Measurements from ENCODE around the gene SH3BGRL2.
"Not testable (repeated sequence)": the region's sequence is repeated elsewhere in the genome, so short reads cannot be mapped to it uniquely, and the experiment has no call there.

SH3BGRL2 gene

DNA sequence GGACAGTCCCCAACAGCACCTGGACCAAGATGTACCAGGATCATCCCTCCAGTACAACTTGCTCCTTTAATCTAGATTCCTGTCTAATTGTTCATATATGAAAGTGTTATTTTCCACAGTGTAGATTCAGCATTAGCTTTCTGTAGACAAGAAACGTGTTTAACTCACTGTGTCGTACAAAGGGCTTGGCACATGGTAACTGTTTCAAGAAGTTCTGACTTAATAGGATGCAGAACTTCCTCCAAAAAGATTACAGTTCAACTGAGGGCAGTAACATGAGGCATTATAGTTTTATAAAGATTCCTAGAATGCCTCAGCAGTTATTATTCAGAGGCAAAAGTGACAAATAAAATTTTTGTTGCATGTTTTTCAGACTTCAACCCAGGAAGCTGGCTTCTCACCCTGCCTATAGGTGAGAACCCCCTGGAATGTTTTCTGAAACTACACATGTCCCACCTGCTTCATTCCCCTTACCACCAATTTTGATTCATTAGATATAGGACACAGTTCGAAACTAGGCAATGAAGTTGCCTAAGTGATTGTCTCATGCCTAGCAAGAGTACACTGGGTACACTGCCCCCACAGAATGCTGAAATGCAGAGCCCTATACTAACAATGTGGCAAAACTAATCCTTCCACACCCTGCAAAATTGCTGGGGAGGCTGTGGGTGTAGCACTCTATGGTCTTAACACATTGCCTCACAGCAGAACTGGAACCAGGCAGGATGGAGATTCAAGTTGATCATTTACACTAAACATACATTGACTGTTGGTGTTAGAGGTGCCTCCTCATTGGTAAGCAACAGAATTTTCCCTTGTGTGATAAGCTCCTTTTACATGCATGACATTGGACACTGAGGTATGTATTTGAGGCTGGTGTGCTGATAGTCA, 22.6 kb upstream of the SH3BGRL2 start:
- Mint-ChIP-seq H3K4me3 (no peak overlapping the region), H3K27ac (no peak overlapping the region), H3K27me3 (no peaks in the 10 kb centered on the region), H3K4me1 (no peaks in the 10 kb centered on the region), H3K9me3 (no peaks in the 10 kb centered on the region), H3K36me3 (no peaks in the 10 kb centered on the region)
- CTCF ChIA-PET, result no interaction called here
- no peak for DNase-seq

DNA sequence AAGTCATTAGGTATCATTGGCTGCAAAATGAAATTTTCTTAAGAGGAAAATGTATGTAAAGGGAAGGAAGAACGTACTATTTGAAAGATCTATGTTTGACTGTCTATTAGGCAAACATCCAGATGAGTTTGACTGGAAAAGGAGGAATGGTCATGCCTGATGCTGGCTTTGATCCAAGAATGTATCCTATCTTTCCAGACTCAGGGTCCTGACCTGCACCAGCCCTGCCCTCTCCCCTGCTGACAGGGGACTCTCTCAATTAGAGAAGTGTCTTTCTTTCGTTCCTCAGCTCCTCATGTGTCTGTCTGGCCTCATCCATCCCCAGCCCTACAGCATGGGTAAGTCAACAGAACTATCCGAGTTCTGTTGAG, 21.9 kb upstream of the SH3BGRL2 start:
- H3K27ac Mint-ChIP-seq, result no peak overlapping the region

DNA sequence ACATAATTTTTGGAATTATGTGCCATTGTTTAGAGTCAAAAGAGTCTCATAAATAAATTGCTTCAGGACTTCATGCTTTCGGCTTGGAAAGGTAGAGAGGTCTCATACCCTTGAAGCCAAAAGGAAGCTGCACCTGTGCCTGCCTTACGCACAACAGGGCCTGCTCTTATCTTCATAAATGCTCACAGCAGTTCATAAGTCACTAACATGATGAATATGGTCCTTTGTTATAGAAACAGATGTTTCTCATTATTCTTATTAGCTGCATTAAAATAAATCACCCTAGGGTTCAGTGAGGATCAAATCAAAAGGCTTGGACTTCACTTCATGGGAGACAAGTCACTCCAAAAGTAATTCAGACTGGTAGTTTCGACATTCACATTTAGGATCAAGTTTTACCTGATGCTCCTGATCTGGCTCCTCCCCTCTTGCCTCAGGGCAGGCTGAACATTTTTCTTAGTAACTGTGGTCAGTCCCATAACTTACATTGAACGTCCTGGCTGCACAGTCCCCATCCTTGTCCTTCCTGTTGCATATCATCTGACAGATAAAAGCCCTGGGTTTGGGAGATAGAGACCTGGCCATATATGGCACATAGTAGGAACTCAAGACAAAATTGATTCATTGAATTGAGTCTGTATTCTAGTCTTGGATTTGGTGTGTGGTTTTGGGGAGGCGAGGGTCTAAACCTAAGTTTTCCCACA, 20.7 kb upstream of the SH3BGRL2 start:
- H3K36me3 Mint-ChIP-seq, result no peaks in the 10 kb centered on the region
- H3K4me1 Mint-ChIP-seq, result no peaks in the 10 kb centered on the region
- no peak for DNase-seq
- no peaks in the 10 kb centered on the region for H3K9me3 Mint-ChIP-seq
- H3K27ac Mint-ChIP-seq, result no peak overlapping the region
- CTCF ChIA-PET, result no interaction called here
- H3K4me3 Mint-ChIP-seq, result no peak overlapping the region
- H3K27me3 Mint-ChIP-seq, result no peaks in the 10 kb centered on the region

More for the DNA sequence above, 21.9 kb upstream of the SH3BGRL2 start:
- H3K4me3 Mint-ChIP-seq, result no peak overlapping the region
- DNase-seq, result no peak
- no peaks in the 10 kb centered on the region for H3K27me3 Mint-ChIP-seq
- H3K9me3 Mint-ChIP-seq, result no peaks in the 10 kb centered on the region
- no peaks in the 10 kb centered on the region for H3K4me1 Mint-ChIP-seq
- CTCF ChIA-PET, result no interaction called here
- no peaks in the 10 kb centered on the region for H3K36me3 Mint-ChIP-seq

- CTCF ChIA-PET, result no interaction called here
- no peaks in the 10 kb centered on the region for H3K36me3 Mint-ChIP-seq
Measured at GRCh38 chr6:79612457-79612856, 18.7 kb upstream of the SH3BGRL2 start.

DNA sequence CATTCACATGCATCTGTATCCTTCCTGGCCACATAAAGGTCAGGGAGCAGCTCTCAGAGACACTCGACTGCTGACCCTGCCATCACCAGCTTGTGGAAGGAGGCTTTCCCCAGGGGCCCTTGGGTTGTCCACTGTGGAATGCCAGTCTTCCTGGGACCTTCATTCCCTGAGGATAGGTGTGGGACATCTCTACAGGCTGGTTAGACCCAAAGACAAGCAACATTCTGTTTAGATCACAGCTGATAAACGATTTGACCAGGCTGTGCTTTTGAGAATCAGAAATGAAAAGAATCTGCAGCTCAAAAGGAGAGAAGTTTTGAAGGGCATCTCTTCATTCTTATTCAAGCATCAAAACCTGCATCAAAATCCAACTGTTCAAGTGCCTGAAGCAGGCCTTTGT, 18.2 kb upstream of the SH3BGRL2 start:
- H3K36me3 Mint-ChIP-seq, result no peaks in the 10 kb centered on the region
- no peaks in the 10 kb centered on the region for H3K4me1 Mint-ChIP-seq
- no peak for DNase-seq
- CTCF ChIA-PET, result no interaction called here
- peaks cover 5% of the 10 kb centered on the region for H3K27me3 Mint-ChIP-seq
- no peak overlapping the region for H3K27ac Mint-ChIP-seq
- H3K4me3 Mint-ChIP-seq, result no peak overlapping the region
- H3K9me3 Mint-ChIP-seq, result no peaks in the 10 kb centered on the region

More at GRCh38 chr6:79612457-79612856, 18.7 kb upstream of the SH3BGRL2 start:
- no peak overlapping the region for H3K4me3 Mint-ChIP-seq
- no peaks in the 10 kb centered on the region for H3K4me1 Mint-ChIP-seq
- no peak for DNase-seq
- no peaks in the 10 kb centered on the region for H3K9me3 Mint-ChIP-seq
- H3K27me3 Mint-ChIP-seq, result peaks cover 5% of the 10 kb centered on the region
- no peak overlapping the region for H3K27ac Mint-ChIP-seq

GRCh38 chr6:79613912-79614311, 17.2 kb upstream of the SH3BGRL2 start:
- no peak for DNase-seq
- no peak overlapping the region for H3K27ac Mint-ChIP-seq
- no peaks in the 10 kb centered on the region for H3K9me3 Mint-ChIP-seq
- H3K36me3 Mint-ChIP-seq, result no peaks in the 10 kb centered on the region
- no peaks in the 10 kb centered on the region for H3K4me1 Mint-ChIP-seq
- CTCF ChIA-PET, result no interaction called here
- H3K27me3 Mint-ChIP-seq, result peaks cover 5% of the 10 kb centered on the region
- H3K4me3 Mint-ChIP-seq, result no peak overlapping the region

GRCh38 chr6:79614326-79615305, 16.5 kb upstream of the SH3BGRL2 start:
- no peaks in the 10 kb centered on the region for H3K4me1 Mint-ChIP-seq
- CTCF ChIA-PET, result no interaction called here
- H3K4me3 Mint-ChIP-seq, result no peak overlapping the region
- no peaks in the 10 kb centered on the region for H3K36me3 Mint-ChIP-seq
- no peaks in the 10 kb centered on the region for H3K9me3 Mint-ChIP-seq
- peaks cover 5% of the 10 kb centered on the region for H3K27me3 Mint-ChIP-seq
- no peak overlapping the region for H3K27ac Mint-ChIP-seq
- DNase-seq, result no peak

GRCh38 chr6:79617518-79617941, 13.6 kb upstream of the SH3BGRL2 start:
- H3K27ac Mint-ChIP-seq, result no peak overlapping the region
- H3K4me3 Mint-ChIP-seq, result no peak overlapping the region
- H3K4me1 Mint-ChIP-seq, result no peaks in the 10 kb centered on the region
- H3K27me3 Mint-ChIP-seq, result peaks cover 5% of the 10 kb centered on the region
- no peak for DNase-seq
- no peaks in the 10 kb centered on the region for H3K36me3 Mint-ChIP-seq
- CTCF ChIA-PET, result no interaction called here
- no peaks in the 10 kb centered on the region for H3K9me3 Mint-ChIP-seq

DNA sequence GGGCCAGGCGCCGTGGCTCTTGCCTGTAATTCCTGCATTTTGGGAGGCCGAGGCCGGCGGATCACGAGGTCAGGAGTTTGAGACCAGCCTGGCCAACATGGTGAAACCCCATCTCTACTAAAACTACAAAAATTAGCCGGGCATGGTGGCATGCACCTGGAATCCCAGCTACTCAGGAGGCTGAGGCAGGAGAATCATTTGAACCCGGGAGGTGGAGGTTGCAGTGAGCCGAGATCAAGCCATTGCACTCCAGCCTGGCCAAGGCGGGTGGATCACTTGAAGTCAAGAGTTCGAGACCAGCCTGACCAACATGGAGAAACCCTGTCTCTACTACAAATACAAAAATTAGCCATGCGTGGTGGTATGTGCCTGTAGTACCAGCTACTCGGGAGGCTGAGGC, 12.7 kb upstream of the SH3BGRL2 start:
- H3K4me1 Mint-ChIP-seq, H3K27ac Mint-ChIP-seq, H3K4me3 Mint-ChIP-seq, DNase-seq, CTCF ChIA-PET, H3K27me3 Mint-ChIP-seq, H3K36me3 Mint-ChIP-seq, H3K9me3 Mint-ChIP-seq: not testable (repeated sequence)

DNA sequence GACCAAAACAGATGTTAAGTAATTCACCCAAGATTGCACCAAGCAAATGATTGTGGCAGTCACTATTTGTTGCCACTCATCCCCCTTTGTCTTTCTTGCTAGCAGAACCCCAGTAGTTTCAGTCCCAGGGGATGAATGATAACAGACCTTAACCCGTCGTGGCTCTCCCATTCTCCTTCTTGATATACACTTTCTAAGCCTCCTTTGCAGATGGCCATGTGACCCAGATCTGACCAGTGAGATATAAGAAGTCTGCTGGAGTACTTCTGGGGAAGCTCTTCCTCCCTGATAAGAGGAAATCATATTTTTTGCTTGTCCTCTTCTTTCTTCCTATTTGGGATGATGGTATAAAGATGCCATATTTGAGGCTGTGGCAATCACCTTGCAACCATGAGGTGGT, 9.6 kb upstream of the SH3BGRL2 start:
- CTCF ChIA-PET, result no interaction called here

GRCh38 chr6:79622364-79622763, 8.8 kb upstream of the SH3BGRL2 start:
- H3K4me1 Mint-ChIP-seq, result no peaks in the 10 kb centered on the region

More for the DNA sequence above, 9.6 kb upstream of the SH3BGRL2 start:
- no peaks in the 10 kb centered on the region for H3K9me3 Mint-ChIP-seq
- no peak overlapping the region for H3K27ac Mint-ChIP-seq
- peaks cover 4% of the 10 kb centered on the region for H3K27me3 Mint-ChIP-seq
- no peak for DNase-seq
- H3K36me3 Mint-ChIP-seq, result no peaks in the 10 kb centered on the region
- no peak overlapping the region for H3K4me3 Mint-ChIP-seq
- H3K4me1 Mint-ChIP-seq, result no peaks in the 10 kb centered on the region

GRCh38 chr6:79623106-79623505, 8.0 kb upstream of the SH3BGRL2 start:
- Mint-ChIP-seq H3K27ac (no peak overlapping the region), H3K27me3 (peaks cover 3% of the 10 kb centered on the region), H3K4me1 (no peaks in the 10 kb centered on the region), H3K4me3 (no peak overlapping the region), H3K36me3 (no peaks in the 10 kb centered on the region), H3K9me3 (no peaks in the 10 kb centered on the region)
- no peak for DNase-seq
- CTCF ChIA-PET, result no interaction called here

More at GRCh38 chr6:79622364-79622763, 8.8 kb upstream of the SH3BGRL2 start:
- H3K27me3 Mint-ChIP-seq, result no peaks in the 10 kb centered on the region
- no peak overlapping the region for H3K27ac Mint-ChIP-seq
- H3K4me3 Mint-ChIP-seq, result no peak overlapping the region
- CTCF ChIA-PET, result no interaction called here
- DNase-seq, result no peak
- no peaks in the 10 kb centered on the region for H3K9me3 Mint-ChIP-seq
- no peaks in the 10 kb centered on the region for H3K36me3 Mint-ChIP-seq

DNA sequence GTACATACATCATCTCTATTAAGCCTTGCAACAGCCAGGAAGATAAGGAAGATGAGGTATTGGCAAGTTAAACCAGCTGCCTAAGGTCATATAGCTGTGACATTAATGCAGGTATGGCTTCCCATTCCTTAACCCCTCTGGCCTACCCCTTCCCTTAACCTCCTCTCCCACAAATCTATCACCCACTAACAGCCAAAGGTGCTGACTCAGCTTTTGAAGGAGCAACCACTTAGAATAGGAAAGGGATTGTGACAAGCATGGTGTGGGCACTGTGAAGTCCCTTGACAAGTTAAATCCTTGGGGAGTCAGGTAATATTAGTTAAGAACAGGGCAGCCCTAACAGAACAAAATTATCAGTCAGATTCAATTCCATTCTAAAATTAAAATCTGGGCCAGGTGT, 5.4 kb upstream of the SH3BGRL2 start:
- Mint-ChIP-seq H3K27ac (no peak overlapping the region), H3K4me3 (no peak overlapping the region), H3K27me3 (peaks cover 18% of the 10 kb centered on the region), H3K9me3 (no peaks in the 10 kb centered on the region), H3K36me3 (no peaks in the 10 kb centered on the region), H3K4me1 (peaks cover 2% of the 10 kb centered on the region)
- CTCF ChIA-PET, result no interaction called here
- DNase-seq, result no peak

- Mint-ChIP-seq H3K4me3 (no peak overlapping the region), H3K4me1 (peaks cover 7% of the 10 kb centered on the region), H3K27me3 (peaks cover 29% of the 10 kb centered on the region), H3K36me3 (no peaks in the 10 kb centered on the region), H3K27ac (no peak overlapping the region), H3K9me3 (no peaks in the 10 kb centered on the region)
- DNase-seq, result no peak
- CTCF ChIA-PET, result no interaction called here
Measured at GRCh38 chr6:79626811-79627210, 4.3 kb upstream of the SH3BGRL2 start.
